ENCODE measurements around the gene SERGEF.

SERGEF gene

GRCh38 chr11:17782603-17783337 lies 230.1 kb downstream of the SERGEF start:
- DNase-seq (ENCODE audit: low read depth): no peak

GRCh38 chr11:17782145-17782544 lies 230.7 kb downstream of the SERGEF start:
- no peak for DNase-seq (ENCODE audit: low read depth)

- no peak for DNase-seq (ENCODE audit: low read depth)
These were observed 231.2 kb downstream of the SERGEF start for GRCh38 chr11:17781626-17782025.

- no peak for DNase-seq (ENCODE audit: low read depth)
These were observed 231.6 kb downstream of the SERGEF start for GRCh38 chr11:17781221-17781620.

- DNase-seq (ENCODE audit: low read depth): no peak
These were observed 232.2 kb downstream of the SERGEF start for GRCh38 chr11:17780668-17781067.

- no peak for DNase-seq (ENCODE audit: low read depth)
These were observed 232.8 kb downstream of the SERGEF start for GRCh38 chr11:17779861-17780594.

- DNase-seq (ENCODE audit: low read depth): no peak
These were observed 233.6 kb downstream of the SERGEF start for GRCh38 chr11:17778956-17779860.

- DNase-seq (ENCODE audit: low read depth): no peak
These were observed 234.5 kb downstream of the SERGEF start for GRCh38 chr11:17778352-17778751.

GRCh38 chr11:17777738-17778091 lies 235.1 kb downstream of the SERGEF start:
- no peak for DNase-seq (ENCODE audit: low read depth)

GRCh38 chr11:17777086-17777737 lies 235.6 kb downstream of the SERGEF start:
- no peak for DNase-seq (ENCODE audit: low read depth)

- DNase-seq (ENCODE audit: low read depth): no peak
These were observed 236.5 kb downstream of the SERGEF start for GRCh38 chr11:17776212-17776875.

- DNase-seq (ENCODE audit: low read depth): no peak
These were observed 237.2 kb downstream of the SERGEF start for GRCh38 chr11:17775507-17776211.

- DNase-seq (ENCODE audit: low read depth): no peak
These were observed 237.9 kb downstream of the SERGEF start for GRCh38 chr11:17775035-17775348.

GRCh38 chr11:17774232-17775034 lies 238.4 kb downstream of the SERGEF start:
- no peak for DNase-seq (ENCODE audit: low read depth)

GRCh38 chr11:17773674-17774073 lies 239.2 kb downstream of the SERGEF start:
- DNase-seq (ENCODE audit: low read depth): no peak

- DNase-seq (ENCODE audit: low read depth): no peak
These were observed 239.9 kb downstream of the SERGEF start for GRCh38 chr11:17772704-17773600.

GRCh38 chr11:17771841-17772401 lies 240.9 kb downstream of the SERGEF start:
- no peak for DNase-seq (ENCODE audit: low read depth)

GRCh38 chr11:17771415-17771814 lies 241.4 kb downstream of the SERGEF start:
- no peak for DNase-seq (ENCODE audit: low read depth)

- DNase-seq (ENCODE audit: low read depth): no peak
These were observed 241.9 kb downstream of the SERGEF start for GRCh38 chr11:17770917-17771316.

Measured in GM04504 (cell line).